HepG2 (cell line): Measurements from ENCODE around the gene TRAF3. TPM values are rescaled to one million over a fixed set of nuclear protein-coding genes. Genes with fewer than 3 reads are reported as not detected.

Experiments used
- ATAC-seq: fragments of 200-7000 bp; cut with Tn5 transposase; 3 replicates; pipeline ENCODE4 v1.9.1; 2020; ENCODE audit warnings: mild to moderate bottlenecking, moderate library complexity
- BruUV-seq: library from RNA; stranded (reverse); fragments of 400-500 nt; replicated peaks from 2 replicates; lab custom pipeline; 2021; lab: Mats Ljungman, UMichigan
- CTCF ChIA-PET: fragments of 300-600 bp; formaldehyde crosslinking; extraction: SDS; loops from one replicate; lab custom pipeline; 2021; ENCODE audit warnings: low total read pairs, inconsistent platforms, low intra/inter-chr PET ratio; lab: Yijun Ruan, JAX
- POLR2A ChIA-PET: fragments of 350-600 bp; sonication (Branson Sonifier 250); formaldehyde crosslinking; loops from one replicate; lab custom pipeline; 2020; ENCODE audit warnings: antibody characterized with exemption, inconsistent platforms; lab: Yijun Ruan, JAX
- DNase-seq: peaks from one replicate; pipeline ENCODE4 v3.0.0-alpha.2; 2015; ENCODE audit warnings: low spot score
- FAIRE-seq: peaks from 3 replicates; lab custom pipeline; 2011; peaks lifted over from hg19 to GRCh38; lab: Jason Lieb, UNC
- H2AFZ ChIP-seq: one replicate; pipeline ENCODE4 v1.6.1; 2011; ENCODE audit warnings: low read length, inconsistent platforms
- H3K27ac ChIP-seq: fragments of 300-600 bp; 3 replicates; pipeline ENCODE4 v1.8.0; 2011; ENCODE audit warnings: mixed run types, mild to moderate bottlenecking, mixed read lengths, low read length, inconsistent platforms; ENCODE audit not compliant: insufficient read depth; ENCODE audit errors: extremely low read length
- H3K27me3 ChIP-seq, 2 experiments: fragments of 200-600 bp in 1 of 2; 2 replicates in 1 of 2; 3 replicates in 1 of 2; pipeline versions ENCODE4 v1.6.0 to v1.8.0; 2011; ENCODE audit warnings: low read length in 2 of 2, mild to moderate bottlenecking in 2 of 2, moderate library complexity in 2 of 2, inconsistent platforms in 1 of 2; ENCODE audit not compliant: insufficient read depth in 2 of 2, control insufficient read depth in 1 of 2
- H3K36me3 ChIP-seq, 2 experiments: fragments of 200-600 bp in 1 of 2; replicated peaks in 1 of 2; 2 replicates in 1 of 2; 3 replicates in 1 of 2; pipeline versions ENCODE4 v1.5.1 to v1.8.0; 2011; ENCODE audit warnings: low read length in 2 of 2, inconsistent platforms in 1 of 2; ENCODE audit not compliant: insufficient read depth in 2 of 2, control insufficient read depth in 1 of 2
- H3K4me1 ChIP-seq: 2 replicates; pipeline ENCODE4 v1.5.1; 2012; ENCODE audit warnings: low read length, inconsistent platforms; ENCODE audit not compliant: insufficient read depth
- H3K4me2 ChIP-seq: 2 replicates; pipeline ENCODE4 v1.6.0; 2011; ENCODE audit warnings: low read depth, low read length, inconsistent platforms
- H3K4me3 ChIP-seq, 3 experiments: fragments of 200-600 bp in 1 of 3; sonication (generic), shearing (Covaris generic) in 1 of 3; replicated peaks in 1 of 3; 2 replicates each; pipeline ENCODE4 v1.5.1; 2011 to 2016; ENCODE audit warnings: low read length in 3 of 3, inconsistent platforms in 2 of 3, low read depth in 2 of 3, mild to moderate bottlenecking in 2 of 3, control low read depth in 1 of 3, mixed read lengths in 1 of 3; ENCODE audit not compliant: insufficient read depth in 1 of 3
- H3K79me2 ChIP-seq: one replicate; pipeline ENCODE4 v1.6.1; 2011; ENCODE audit warnings: low read length, inconsistent platforms; ENCODE audit not compliant: insufficient read depth
- H3K9ac ChIP-seq: 2 replicates; pipeline ENCODE4 v1.6.0; 2011; ENCODE audit warnings: mild to moderate bottlenecking, low read depth, low read length, inconsistent platforms; ENCODE audit not compliant: insufficient read depth
- H3K9me3 ChIP-seq: 2 replicates; pipeline ENCODE4 v1.5.1; 2012; ENCODE audit warnings: mild to moderate bottlenecking, low read length
- H4K20me1 ChIP-seq: 2 replicates; pipeline ENCODE4 v1.6.0; 2011; ENCODE audit warnings: inconsistent platforms, mild to moderate bottlenecking, low read length, moderate library complexity; ENCODE audit not compliant: insufficient read depth
- IRF9 ChIP-seq: sonication (generic); formaldehyde crosslinking; IDR thresholded peaks from 2 replicates; pipeline ENCODE4 v1.8.0; 2022; ENCODE audit warnings: missing genetic modification reagents, mild to moderate bottlenecking, borderline replicate concordance
- ZBTB42 ChIP-seq: sonication (generic); formaldehyde crosslinking; IDR thresholded peaks from 2 replicates; pipeline ENCODE4 v1.5.0; 2020; ENCODE audit warnings: mild to moderate bottlenecking, missing genetic modification reagents
- ZNF235 ChIP-seq: sonication (generic); formaldehyde crosslinking; IDR thresholded peaks from 2 replicates; pipeline ENCODE4 v1.8.1; 2023; ENCODE audit warnings: mild to moderate bottlenecking, missing genetic modification reagents, borderline replicate concordance
- ZNF776 ChIP-seq: sonication (generic); formaldehyde crosslinking; IDR thresholded peaks from 2 replicates; pipeline ENCODE4 v1.4.0; 2020; ENCODE audit warnings: mild to moderate bottlenecking, missing genetic modification reagents
- WGBS: methylation state at CpG from one replicate; pipeline ENCODE4 v1.1.6; 2017; ENCODE audit warnings: low lambda C conversion rate; 5-methylcytosine and 5-hydroxymethylcytosine counted together
- in situ Hi-C: cut with HindIII; loops from 2 replicates; pipeline ENCODE4 v1.10.0; 2017; ENCODE audit warnings: low pct_unique_long_range_greater_than_20kb; ENCODE audit not compliant: extremely low pct_ligation_motif_present
- intact Hi-C: fragments of 100-400 bp; cut with micrococcal nuclease; formaldehyde crosslinking; loops from one replicate; pipeline ENCODE4 v1.10.0; 2022; ENCODE audit not compliant: unreplicated experiment
- polyA plus RNA-seq, 8 experiments: library from polyadenylated mRNA; depleted of rRNA in 3 of 8; stranded (reverse) in 7 of 8; unstranded in 1 of 8; fragments of >200 nt; fragmentation: Illumina TruSeq in 4 of 8; extraction: Trizol in 4 of 8; gene quantifications; 2 replicates each; pipeline versions ENCODE4 v1.2.1 to v1.2.3, GENCODE V29; 2011 to 2016; ENCODE audit warnings: low read depth in 4 of 8, missing spikeins in 1 of 8, mixed read lengths in 1 of 8; ENCODE audit not compliant: insufficient read depth in 1 of 8
- total RNA-seq, 5 experiments: library from RNA; depleted of rRNA; stranded (reverse); fragments of >200 nt; fragmentation: Illumina TruSeq; extraction: Trizol; gene quantifications; 2 replicates each; pipeline ENCODE4 v1.2.3, GENCODE V29; 2016; ENCODE audit warnings: low read depth in 1 of 5

TRAF3 gene
- total and polyA plus RNA-seq, 2 of the 13 experiments (the other 11 are each of a cell fraction or from before 2014, with no cell fraction given), result 6.9 to 12.2 TPM

GRCh38 chr14:102817318-102817717 is 40.1 kb downstream of the TRAF3 start:
- peaks cover 52% of the 10 kb centered on the region for H3K4me1 ChIP-seq
- DNase-seq (no peak), FAIRE-seq (no peak), ATAC-seq (peak; percentile 21; the same call in 1 of the 3 replicates)
- no peaks in the 10 kb centered on the region for H3K9me3 ChIP-seq
- ChIA-PET POLR2A (no interaction called here), CTCF (no interaction called here)
- no peaks in the 10 kb centered on the region for H4K20me1 ChIP-seq
- no peak overlapping the region for H3K27ac ChIP-seq
- no peak overlapping the region for H3K9ac ChIP-seq
- intact Hi-C loops, result no loop called here
- no peak for TF ChIP-seq IRF9
- TF ChIP-seq ZNF235, result no peak
- TF ChIP-seq ZNF776 (CRISPR knock-in tag), result no peak
- no TSS peak for BruUV-seq
- H3K4me3 ChIP-seq, result no peak overlapping the region
- peaks cover 3% of the 10 kb centered on the region for H3K79me2 ChIP-seq
- in situ Hi-C loops, result no loop called here
- 80% methylated on average over 2 of the region's 2 CpGs for WGBS
- no peak overlapping the region for H3K4me2 ChIP-seq
- no peak overlapping the region for H2AFZ ChIP-seq
- no peaks in the 10 kb centered on the region for H3K36me3 ChIP-seq
- no peaks in the 10 kb centered on the region for H3K27me3 ChIP-seq

- no peaks in the 10 kb centered on the region for H3K9me3 ChIP-seq
- no peak overlapping the region for H3K9ac ChIP-seq
- H3K4me2 ChIP-seq, result peak overlapping the region; percentile 82; the same call in 1 of the 2 replicates
- ChIA-PET CTCF (no interaction called here), POLR2A (interaction anchor here (1.2 kb wide), 1 partner anchor 23 kb away, joined by 4 read pairs; no protein-coding TSS in a partner anchor)
- no peak overlapping the region for H2AFZ ChIP-seq
- in situ Hi-C loops, result no loop called here
- H3K27ac ChIP-seq, result no peak overlapping the region
- ATAC-seq (no peak), FAIRE-seq (no peak), DNase-seq (no peak)
- no peaks in the 10 kb centered on the region for H3K36me3 ChIP-seq
- intact Hi-C loops, result no loop called here
- peaks cover 52% of the 10 kb centered on the region for H3K4me1 ChIP-seq
- peaks cover 3% of the 10 kb centered on the region for H3K79me2 ChIP-seq
- H3K4me3 ChIP-seq, result no peak overlapping the region
- TF ChIP-seq ZBTB42 (CRISPR knock-in tag), result no peak
- no peaks in the 10 kb centered on the region for H4K20me1 ChIP-seq
- BruUV-seq, result no TSS peak
- H3K27me3 ChIP-seq, result no peaks in the 10 kb centered on the region
- WGBS, result 83% methylated on average over 10 of the region's 10 CpGs
These were observed 41.0 kb downstream of the TRAF3 start for GRCh38 chr14:102817942-102818940.
